GM19395 (cell line): ENCODE data around the gene RNF40.
A peak's percentile ranks its signal among the peaks of the same experiment; 100 is the strongest.

Experiments used
- ATAC-seq: cut with Tn5 transposase; IDR thresholded peaks from one replicate; pipeline ENCODE4 v1.9.1; 2021; ENCODE audit warnings: mild to moderate bottlenecking, moderate library complexity; ENCODE audit not compliant: unreplicated experiment

The RNF40 gene

DNA sequence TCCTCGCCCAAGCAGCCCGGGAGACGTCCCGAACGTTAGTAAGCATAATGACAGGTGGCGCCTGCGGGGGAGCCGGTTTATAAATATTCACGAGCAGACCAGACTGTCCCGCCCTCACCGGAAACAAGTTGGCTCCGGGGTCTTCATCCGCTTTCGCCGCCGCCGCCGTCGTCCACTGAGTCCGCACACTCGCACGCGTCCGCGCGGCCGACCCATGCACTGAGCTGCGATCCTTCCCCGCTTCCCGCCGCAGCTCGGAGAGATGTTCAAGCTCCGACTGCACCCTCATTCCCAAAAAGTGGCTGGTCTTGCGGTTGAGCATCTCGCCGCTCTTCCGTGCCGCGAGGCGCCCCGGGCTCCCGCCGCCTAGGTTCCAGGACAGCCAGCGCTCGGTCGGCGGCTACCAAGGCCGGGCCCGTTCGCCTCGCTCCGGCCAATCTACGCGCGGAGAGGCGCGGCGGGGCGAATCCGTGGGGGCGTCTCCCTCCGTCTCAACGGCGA is 645 bp upstream of the RNF40 start:
- peak; percentile 38 for ATAC-seq

DNA sequence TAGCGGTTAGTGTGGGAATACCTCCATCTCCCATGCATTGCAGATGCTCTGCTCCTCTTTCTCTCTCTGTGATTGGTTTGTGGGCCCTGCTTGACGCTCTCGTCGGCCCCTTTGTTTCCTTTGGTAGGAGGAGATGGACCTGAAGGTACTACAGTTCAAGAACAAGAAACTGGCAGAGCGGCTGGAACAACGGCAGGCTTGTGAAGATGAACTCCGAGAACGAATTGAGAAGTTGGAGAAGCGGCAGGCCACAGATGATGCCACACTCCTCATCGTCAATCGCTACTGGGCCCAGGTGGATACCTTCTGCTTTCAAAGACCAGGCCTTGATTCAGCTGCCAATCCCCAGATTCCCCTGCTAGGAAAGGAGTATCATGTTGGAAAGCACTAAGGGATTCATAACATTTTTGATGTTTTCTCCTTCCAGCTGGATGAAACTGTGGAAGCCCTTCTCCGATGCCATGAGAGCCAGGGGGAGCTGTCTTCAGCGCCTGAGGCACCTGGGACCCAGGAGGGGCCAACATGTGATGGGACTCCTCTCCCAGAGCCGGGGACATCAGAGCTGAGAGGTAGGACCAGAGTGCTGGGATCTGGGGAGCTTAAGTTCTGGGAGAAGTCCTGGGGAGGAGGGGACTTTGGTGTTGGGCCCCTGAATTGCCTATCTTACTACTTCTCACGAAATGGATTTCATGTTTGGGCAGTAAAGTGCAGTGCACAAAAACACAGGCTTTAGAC is 1.0 kb downstream of the RNF40 start:
- ATAC-seq: no peak

DNA sequence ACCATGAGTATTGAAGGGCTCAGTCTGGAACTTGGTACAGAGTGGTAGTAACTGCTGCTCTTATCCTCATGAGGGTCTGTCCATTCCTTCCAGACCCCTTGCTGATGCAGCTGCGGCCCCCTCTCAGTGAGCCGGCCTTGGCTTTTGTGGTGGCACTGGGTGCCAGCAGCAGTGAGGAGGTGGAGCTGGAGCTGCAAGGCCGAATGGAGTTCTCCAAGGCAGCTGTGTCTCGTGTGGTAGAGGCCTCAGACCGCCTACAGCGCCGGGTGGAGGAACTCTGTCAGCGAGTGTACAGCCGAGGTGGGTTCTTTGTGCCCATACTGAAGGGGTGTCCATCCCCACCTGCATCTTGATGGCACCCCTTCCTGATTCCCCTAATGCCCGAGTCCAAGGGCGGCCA is 2.0 kb downstream of the RNF40 start:
- ATAC-seq: no peak

DNA sequence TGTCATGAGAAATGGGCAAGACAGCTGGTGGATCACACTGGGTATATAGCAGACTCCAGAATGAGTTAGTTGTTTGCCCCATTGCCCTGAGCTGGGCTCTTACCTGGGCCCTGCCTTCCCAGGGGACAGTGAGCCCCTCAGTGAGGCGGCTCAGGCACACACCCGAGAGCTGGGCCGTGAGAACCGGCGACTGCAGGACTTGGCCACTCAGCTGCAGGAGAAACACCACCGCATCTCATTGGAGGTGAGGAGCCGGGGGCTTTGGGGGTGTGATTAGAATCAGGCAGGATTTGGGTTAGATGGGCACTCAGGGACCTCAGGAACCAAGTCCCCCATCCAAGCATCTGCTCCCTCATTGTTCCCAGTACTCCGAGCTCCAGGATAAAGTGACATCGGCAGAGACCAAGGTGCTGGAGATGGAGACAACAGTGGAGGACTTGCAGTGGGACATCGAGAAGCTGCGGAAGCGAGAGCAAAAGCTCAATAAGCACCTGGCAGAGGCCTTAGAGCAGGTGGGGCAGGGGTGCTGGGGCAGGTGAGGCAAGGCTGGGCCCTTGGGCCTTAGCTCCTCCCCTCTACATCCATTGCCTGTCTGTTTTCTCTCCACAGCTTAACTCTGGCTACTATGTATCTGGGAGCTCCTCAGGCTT is 2.8 kb downstream of the RNF40 start:
- ATAC-seq: no peak

DNA sequence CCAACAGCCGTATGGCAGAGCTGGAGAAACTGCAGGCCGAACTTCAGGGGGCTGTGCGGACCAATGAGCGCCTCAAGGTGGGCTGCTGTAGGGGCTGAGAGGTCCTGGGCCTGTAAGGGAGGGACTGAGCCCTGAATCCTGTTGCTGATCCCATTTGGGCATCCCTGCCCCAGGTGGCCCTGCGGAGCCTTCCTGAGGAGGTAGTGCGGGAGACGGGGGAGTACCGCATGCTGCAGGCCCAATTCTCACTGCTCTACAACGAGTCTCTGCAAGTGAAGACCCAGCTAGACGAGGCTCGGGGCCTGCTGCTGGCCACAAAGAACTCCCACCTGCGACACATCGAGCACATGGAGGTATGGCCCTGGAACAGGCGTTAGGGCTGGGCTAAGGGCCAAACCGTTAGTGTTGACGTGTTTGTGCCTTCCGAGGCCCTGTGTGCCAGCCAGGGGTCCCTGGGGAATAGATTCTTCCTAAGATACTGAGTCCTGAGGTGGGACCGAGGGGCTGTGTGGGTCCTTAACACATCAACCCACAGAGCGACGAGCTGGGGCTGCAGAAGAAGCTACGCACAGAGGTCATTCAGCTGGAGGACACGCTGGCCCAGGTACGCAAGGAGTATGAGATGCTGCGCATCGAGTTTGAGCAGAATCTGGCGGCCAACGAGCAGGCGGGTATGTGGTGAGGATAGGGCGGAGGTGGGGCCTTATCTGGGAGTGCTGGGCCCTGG is 4.2 kb downstream of the RNF40 start:
- no peak for ATAC-seq

DNA sequence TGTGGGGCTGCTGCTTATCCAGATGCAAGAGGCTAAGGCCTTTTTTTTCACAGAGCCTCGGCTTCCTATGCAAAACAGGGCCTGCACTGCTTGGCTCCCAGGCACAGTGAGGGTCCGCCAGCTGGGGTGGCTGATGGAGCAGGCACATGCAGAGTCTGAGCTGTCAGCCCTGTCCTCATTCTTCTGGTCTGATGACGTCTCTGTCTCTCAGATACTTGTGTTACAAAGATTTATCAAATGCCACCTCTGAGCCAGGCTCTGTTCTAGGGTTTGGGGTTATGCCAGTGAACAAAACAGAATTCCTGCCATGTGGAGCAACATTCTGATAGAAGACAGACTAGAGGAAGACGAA is 4.8 kb downstream of the RNF40 start:
- ATAC-seq: no peak

DNA sequence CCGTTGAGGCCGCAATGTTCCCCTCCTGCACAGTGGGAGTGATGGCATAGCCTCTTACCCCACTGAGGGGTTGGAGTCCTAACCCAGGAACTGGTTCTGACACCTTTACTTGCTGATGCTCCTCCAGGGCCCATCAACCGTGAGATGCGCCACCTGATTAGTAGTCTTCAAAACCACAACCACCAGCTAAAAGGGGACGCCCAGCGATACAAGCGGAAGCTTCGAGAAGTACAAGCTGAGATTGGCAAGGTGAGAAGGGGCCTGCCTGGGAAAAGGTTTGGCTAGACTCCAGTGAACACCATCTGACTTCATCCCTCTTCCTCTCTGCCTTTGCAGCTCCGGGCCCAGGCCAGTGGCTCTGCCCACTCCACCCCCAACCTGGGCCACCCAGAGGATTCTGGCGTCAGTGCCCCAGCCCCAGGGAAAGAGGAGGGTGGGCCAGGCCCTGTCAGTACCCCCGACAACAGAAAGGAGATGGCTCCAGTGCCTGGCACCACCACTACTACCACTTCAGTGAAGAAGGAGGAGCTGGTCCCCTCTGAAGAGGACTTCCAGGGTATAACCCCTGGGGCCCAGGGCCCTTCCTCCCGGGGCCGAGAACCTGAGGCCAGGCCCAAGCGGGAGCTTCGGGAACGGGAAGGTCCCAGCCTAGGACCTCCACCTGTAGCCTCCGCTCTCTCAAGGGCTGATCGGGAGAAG is 5.8 kb downstream of the RNF40 start:
- no peak for ATAC-seq

DNA sequence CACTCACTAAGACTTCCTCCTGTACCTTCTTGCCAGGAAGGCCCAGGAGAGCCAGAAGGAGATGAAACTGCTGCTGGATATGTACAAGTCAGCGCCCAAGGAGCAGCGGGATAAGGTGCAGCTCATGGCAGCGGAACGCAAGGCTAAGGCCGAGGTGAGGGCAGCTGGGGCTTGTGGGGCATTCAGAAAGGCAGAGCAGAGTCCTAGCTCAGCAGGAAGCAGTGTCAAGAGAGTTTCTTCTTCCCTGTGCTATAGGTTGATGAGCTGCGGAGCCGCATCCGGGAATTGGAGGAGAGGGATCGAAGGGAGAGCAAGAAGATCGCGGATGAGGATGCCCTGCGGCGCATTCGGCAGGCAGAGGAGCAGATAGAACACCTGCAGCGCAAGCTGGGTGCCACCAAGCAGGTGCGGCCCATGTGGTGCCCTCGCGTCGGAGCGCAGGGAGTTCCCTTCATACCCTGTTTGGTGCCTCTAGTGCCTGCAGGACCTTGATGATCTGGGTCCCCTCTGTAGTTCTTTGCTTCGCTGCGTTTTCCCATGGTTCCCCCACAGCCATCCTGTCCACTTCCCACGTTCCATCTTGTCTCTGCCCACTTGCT is 6.6 kb downstream of the RNF40 start:
- ATAC-seq: no peak

DNA sequence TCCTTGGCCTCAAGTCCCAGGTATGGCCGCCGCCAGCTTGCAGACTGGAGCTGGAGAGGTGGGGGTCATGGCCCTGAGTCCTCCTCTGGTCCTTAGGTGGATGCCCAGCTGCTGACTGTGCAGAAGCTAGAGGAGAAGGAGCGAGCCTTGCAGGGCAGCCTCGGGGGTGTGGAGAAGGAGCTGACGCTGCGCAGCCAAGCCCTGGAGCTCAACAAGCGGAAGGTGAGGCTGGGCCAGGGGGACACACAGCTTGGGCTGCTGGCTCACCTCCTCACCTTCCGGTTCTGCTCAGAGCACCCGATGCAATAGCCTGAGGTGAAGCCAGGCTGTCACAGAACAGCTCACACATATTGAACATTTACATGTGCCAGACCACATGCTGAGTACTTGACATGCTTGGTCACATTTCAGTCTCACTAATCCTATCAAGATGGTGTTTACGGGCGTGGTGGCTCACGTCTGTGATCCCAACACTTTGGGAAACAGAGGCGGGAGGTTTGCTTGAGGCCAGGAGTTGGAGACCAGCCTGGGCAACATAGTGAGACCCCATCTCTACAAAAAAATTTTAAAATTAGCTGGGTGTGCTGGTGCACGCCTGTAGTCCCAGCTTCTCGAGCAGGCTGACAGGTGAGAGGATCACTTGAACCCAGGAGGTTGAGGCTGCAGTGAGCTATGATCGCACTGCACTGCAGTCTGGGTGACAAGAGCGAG is 7.4 kb downstream of the RNF40 start:
- no peak for ATAC-seq

DNA sequence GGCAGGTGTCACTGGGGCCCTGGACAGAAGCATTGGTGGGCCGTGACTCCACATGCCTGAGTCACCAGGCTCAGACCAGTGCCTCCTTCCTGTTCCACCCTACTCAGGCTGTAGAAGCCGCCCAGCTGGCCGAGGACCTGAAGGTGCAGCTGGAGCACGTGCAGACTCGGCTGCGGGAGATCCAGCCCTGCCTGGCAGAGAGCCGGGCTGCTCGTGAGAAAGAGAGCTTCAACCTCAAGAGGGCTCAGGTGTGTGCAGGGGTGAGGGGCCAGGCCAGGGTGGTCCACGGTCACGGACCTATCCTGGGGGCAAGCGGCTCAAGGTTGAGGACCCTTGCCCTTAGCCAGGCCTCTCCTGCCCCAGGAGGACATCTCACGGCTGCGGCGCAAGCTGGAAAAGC is 9.6 kb downstream of the RNF40 start:
- no peak for ATAC-seq

DNA sequence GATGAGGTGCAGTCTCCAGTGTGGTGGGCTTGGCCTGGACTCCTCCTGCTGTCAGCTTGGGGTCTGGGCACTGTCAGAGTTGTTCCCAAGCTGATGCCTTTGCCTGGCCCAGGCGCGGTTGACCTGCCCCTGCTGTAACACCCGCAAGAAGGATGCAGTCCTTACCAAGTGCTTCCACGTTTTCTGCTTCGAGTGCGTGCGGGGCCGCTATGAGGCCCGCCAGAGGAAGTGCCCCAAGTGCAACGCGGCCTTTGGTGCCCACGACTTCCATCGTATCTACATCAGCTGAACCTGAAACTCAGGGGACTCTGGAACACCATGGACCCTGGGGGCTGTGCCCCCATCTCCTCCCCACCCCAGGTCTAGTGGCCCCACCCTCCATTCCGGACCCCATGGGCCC is 11.7 kb downstream of the RNF40 start:
- no peak for ATAC-seq

DNA sequence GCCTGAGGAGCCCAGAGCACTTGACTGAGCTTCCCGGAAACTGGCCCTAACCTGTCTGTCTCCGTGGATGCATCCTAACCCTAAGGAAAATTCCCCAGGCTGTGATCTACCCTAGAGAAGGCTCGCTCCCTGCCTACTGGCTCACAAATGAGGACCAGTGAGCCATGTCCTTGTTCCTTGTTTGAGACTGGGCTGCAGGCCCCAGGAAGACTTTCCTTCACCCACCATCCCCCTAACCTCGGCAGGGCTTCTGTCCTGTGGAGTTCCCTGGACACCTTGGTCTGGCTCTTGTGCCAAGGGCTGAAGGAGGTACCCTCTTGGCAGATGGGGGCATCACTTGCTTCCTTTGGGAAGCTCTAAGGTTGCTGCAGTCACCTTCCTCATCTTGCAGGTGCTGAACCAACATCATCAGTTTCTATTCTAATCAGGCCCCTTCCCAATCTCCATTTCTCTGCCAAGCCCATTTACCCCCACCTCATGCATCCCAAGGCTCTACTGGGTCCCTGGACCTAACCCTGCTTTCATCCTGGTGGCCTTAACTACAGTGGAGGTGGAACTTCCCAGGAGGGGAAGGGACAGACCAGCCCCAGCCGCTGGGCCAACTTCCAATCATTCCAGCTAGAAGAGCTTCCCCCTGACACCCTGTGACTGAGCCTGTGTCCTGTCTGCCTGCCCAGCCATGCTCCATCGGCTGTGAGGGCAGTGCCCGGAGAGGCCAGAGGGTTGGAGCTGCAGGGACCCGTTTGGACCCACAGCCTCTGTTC is 12.4 kb downstream of the RNF40 start:
- no peak for ATAC-seq

DNA sequence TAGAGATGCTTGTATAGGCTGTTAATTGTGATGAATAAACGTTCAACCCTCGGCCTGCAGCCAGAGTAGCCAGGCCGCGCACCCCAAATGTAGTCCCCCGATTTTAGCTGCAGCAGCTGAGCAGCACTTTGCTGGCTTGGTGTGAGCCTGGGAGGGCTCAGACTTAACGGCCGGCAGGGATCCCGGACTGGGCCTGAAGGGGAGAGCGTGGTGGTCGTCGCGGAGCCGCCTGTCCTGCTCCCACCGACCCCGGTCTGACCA is 12.9 kb downstream of the RNF40 start:
- no peak for ATAC-seq

DNA sequence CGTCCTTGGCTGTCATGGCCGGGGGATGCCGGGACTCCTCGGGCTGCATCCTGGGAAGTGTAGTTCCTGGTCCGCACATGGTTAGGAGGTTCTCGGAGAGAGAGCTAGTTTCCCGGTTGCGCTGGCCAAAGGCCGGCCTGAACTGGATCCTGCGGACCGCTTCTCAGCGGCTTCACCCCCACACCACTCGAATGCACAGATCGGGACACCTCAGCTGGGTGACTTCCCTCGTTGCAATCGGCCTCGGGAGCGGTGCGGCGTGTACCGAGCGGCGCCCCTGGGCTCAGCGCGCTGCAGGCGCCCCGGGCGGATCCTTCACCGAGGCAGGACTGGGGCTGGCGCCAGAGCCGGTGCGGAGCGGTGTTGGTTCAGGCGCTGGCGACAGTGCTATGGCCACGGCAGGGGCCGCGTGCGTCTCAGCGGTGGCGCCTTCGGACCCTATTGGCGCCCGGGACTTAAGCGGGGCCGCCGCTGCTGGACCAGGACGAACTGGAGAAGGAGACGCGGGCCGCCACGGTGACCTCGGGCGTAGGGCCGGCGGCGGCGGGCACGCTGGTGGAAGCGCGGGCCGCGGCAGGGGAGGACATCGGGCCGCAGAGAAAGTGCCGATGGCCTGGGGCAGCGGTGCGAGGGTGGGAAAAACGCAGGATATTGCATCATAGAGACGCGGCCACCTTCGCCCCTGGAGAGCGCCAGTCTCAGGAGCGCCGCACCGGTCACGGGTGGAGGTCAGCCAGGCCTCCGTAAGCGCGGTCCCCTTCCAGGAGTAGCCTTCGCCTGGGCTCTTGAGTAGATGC is 13.5 kb downstream of the RNF40 start:
- ATAC-seq: peak; percentile 67

DNA sequence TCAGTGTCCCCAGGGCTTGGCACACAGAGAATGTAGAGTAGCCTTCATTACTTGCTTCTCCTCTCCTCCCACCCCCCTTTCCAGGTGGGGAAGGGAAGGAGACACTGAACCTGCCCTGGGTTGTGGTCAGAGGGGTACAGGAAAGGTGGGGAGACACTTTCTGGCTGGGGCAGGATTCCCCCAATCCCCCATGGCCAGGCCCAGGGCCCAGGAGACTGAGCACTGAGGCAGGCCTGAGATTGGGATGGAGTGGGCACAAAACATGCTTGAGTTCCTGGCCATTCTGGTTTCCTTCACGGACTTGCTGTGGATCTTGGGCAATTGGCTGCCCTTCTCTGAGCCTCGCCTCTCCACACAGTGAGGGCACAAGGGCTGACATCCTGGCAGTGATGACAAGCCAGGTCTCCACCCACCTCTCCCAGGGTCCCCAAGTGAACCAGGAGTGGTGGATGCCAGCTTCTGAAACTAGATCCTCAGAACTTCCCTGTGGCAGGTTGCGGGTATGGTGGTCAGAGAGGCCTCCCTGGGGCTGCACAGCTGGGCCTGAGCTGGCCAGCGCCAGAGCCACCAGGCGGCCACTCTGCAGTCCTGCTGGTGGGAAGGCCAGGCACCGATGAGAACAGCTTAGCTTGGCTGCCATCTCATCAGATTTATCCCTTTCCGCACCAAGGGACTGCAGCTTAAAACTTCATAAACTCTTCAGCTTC is 15.6 kb downstream of the RNF40 start:
- ATAC-seq: no peak

DNA sequence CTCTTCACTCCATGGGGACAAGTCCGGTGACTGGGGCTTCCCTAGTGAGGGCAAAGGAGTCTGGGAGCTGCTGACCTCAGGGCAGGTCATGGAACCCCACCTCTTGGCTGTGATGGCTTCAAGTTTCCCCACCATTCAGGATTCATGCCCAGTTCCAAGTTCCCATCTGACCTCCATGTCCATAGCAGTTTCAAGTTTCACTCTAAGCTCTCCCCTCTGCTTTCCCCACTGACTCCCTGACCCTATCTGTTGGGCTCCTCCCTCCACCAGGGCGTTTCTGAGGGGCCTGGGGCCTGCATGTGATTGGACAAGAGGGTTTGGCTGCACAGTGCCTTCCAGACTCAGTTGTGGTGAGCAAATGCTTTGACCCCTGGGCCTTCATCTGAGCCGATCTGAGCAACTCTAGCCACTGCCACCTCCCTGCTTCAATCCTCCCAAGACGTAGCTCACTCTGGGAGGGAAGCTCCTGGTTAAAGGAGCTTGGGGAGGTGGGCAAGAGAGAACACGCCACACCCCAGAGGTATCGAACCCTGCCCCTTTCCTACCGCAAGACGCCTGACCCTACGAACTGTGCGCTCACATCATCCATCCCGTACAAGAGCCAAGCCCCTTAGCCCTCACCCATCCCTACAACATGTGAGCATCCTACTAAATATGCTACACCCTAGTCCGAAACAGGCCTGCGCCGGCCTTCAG is 16.6 kb downstream of the RNF40 start:
- ATAC-seq: no peak

DNA sequence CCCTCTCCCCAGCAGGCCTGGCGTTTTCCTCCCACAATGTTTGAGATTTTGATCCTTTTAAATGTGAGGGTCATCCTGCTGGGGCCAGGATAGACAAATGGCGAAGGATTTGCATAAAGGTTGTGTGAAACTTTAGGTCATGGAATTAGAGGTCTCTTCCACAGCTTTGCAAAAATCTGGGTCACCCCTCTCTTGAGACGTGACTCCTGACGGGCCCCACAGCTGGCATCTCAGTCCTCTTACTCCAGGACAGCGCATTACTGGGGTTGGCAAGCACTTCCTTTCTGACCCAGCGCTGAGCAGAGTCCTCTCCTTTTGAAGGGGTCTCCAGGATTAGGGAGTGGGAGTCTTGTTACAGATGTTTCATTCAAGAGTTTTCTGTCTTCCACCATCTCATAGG is 17.5 kb downstream of the RNF40 start:
- ATAC-seq: no peak

DNA sequence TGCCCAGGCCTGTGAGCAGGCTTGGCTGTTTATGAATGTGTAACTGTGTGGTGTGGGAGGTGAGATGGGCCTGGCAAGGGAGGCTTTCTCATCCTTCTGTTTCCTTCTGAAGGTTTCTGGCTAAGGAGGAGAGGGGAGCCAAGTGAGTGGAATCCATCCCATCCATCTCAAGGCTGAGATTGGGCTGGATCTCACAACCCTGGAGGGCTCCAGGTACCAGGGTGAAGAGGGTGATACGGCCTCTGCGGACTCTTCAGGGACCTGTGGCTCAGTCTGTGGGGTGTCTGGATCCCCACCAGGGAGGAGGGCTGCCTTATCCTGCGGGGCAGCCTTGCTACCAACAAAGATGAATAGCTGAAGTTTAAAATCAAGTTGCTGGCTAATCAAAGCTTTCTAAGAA is 17.9 kb downstream of the RNF40 start:
- ATAC-seq: no peak
